GM19193 (cell line): ENCODE data around the gene CCT4.
A peak's percentile ranks its signal among the peaks of the same experiment; 100 is the strongest.

Experiments used
- POLR2A ChIP-seq: IDR thresholded peaks from 4 replicates; pipeline ENCODE4 v1.6.1; 2011; ENCODE audit not compliant: insufficient read depth, insufficient read length; ENCODE audit errors: extremely low read depth

CCT4 gene, protein sequence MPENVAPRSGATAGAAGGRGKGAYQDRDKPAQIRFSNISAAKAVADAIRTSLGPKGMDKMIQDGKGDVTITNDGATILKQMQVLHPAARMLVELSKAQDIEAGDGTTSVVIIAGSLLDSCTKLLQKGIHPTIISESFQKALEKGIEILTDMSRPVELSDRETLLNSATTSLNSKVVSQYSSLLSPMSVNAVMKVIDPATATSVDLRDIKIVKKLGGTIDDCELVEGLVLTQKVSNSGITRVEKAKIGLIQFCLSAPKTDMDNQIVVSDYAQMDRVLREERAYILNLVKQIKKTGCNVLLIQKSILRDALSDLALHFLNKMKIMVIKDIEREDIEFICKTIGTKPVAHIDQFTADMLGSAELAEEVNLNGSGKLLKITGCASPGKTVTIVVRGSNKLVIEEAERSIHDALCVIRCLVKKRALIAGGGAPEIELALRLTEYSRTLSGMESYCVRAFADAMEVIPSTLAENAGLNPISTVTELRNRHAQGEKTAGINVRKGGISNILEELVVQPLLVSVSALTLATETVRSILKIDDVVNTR

DNA sequence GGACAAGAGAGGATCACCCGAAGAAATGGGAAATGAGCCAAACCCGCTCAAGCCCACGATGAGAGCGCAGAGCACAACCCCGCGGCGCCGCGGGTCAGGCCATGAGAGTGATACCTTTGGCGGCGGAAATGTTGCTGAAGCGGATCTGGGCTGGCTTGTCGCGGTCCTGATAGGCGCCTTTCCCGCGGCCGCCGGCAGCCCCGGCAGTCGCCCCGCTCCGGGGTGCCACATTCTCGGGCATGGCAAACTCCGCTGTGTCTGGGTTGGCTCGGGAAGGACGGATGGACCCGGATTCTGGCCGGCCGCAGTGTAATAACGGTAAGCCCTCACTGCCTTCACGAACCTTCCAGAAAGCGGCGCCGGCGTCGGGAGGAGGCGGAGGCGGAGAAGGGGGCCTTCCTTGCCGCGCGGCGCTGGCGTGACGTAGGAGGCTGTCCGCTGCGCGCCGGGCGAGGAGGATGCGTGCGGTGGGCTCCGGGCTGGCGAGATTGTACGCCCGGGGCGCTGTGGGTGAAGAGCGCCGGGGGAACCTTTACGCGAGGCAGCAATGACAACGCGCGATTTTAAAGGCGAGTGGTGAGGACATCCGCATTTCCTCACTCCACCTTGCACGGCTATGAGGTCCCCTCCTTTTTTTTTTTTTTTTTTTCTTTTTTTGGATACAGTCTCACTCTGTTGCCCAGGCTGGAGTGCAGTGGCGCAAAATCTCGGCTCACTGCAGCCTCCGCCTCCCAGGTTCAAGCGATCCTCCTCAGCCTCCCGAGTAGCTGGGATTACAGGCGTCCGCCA lies at the start of gene CCT4:
Gene CCT4, minus strand, starts transcription at position 390 of the 789 bp plus-strand sequence. Its CDS starts 149 bp downstream, at position 241.
- peak; percentile 96 for TF ChIP-seq POLR2A

DNA sequence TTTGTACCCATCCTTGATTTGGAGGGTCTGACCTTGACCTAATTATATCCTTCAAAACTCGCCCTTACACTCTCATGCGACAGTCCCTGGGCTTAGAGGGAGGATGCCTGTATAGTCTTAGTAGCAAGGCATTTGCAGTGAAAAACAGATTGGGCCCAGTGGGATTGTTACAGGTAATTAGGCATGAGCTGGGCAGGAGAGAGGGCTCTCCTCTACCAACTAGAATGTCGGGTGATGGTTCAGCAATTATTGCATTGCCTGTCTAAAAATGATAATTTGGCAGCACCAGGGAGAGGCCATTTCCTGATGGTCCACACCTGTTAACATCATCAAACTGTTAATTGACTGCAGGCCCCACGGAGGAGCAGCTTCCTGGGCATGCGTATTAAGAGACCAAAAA lies 49.4 kb upstream of the CCT4 start:
- TF ChIP-seq POLR2A, result no peak

DNA sequence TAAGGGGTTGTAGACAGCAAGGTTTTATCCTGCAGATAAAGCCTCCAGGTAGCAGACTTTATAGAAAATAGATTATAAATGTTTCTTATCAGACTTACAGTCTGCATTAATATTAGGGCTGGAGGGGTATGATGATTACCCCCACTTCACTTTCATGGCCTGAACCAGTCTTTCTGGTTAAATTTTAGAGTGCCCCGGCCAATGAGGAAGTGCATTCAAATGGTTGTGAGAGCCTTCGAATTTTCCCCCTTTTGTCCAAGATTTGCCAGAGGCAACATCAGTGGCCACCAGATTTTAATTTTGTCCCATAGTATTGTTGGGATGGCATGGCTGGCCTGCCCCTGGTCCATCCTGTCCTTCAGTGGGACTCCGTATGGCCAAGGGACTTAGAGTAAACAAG lies 48.6 kb upstream of the CCT4 start:
- no peak for TF ChIP-seq POLR2A

DNA sequence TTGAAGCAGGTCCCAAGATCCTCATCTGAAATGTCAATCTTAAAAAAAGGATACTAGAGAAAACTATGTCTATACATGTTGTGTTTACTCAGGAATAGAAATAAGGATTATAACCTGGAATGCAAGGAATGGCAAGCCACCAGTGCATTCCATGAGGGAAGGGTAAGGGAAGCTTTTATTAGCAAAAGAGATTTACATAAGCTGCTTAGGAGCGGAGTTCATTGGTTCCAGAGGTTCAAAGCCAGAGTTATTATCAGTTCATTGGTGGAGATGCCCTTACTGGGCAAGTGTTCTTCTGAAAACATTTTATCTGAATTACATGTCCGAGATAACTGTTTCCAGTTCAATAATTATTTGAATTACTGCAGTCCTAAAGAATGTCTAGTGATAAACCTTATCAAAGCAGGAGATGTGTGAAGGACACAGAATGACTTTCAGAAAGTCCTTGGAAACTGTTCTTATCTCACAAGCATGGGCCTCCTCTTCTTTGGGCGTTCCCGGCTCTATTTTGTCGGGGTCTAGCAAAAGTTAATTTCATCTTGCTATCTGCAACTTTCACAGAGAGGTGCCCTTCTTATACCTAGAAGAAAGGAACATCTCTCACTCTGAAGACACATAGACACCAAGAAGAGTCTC lies 40.5 kb upstream of the CCT4 start:
- TF ChIP-seq POLR2A, result no peak

DNA sequence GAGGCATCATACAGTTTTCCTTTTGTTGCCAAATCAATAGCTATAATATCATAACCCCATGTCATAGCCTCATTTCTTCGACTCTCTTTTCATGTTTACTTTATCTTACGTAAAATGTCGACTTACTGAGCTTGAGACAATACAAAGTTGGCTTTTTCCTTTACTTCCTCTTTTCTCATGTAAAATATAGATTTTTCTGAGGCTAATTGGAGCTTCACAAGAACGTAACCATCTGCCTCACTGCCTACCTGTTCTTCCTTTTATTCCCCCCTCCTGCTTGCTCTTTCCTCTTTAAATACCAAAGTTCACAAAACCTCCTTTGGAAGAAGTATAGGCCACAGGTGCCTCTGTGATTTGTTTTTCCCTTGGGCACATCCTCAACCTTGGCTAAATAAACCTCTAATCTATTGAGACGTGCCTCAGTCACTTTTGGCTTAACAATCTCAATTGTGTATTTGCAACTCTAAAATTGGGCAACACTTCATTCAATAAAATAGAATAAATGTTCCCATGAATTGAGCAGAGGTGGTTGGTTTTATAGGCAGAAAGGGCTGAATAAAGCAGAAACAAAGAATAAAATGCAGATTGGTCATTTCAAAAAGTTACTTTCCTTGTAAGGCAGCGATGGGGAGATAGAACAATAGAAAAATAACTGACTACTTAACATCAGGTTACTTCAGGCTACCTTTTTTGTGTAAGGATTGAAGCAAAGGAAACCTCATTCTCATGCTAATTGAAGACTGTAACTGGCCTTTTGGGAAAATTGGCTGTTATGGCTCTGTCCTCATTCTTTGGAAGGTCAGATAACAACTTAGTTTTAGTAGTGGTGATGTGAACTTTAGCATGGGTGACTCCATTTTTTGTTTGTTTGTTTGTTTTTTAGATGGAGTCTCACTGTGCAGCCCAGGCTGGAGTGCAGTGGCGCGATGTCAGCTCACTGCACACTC lies 38.3 kb upstream of the CCT4 start:
- TF ChIP-seq POLR2A, result no peak

DNA sequence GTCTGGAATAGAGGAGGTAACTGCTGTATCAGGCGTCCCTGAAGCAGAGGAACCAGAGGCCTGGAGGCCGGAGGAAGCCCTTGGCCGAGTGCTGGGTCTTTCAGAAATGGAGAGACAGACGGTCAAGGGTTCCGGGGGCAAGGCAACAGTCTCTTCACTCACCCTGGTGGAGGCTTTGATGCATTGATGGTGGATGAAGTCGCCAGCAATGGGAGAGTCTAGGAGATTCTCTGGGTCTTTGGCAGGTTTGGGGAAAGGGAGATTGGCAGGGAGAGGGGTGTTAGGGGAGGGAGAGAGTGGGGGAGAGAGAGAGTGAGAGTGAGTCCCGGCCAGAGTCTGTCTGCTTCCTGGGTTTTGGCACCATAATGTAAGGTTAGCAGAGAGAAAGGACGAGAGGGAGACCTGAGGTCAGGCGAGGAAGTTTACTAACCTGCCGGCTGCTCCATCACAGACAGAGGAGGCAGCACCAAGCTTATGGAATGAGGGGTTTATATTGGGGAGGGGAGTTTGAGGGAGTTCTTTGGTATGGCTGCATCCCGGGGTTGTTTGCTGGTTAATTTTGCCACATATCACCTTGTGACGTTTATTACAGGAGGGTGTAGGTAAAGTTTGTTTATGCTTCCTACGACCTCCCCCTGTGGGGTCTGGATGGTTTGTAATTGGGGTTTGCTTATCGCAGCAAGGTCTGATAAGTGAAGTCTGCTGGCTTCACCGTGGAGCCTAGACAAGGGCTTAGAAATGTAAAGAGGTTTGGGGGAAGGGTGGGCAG lies 36.6 kb upstream of the CCT4 start:
- no peak for TF ChIP-seq POLR2A

DNA sequence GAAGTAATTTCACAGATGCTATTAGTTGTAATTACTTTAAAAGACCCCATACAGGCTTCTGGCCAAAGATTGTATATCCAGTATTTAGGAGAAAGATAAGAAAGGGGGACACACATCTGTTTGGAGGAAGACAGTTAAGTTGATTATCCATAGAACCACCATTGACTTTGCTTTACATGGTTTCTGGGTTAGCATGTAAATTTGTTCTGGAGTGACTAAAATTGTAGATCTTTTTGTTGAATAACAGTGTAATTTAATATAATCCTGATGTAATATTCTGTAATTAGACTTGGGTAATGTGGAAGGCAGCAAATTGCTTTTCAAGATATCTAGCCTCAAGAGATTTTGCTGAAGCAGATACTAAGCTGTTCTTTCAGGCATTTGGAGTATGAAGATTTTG lies 34.3 kb upstream of the CCT4 start:
- no peak for TF ChIP-seq POLR2A

DNA sequence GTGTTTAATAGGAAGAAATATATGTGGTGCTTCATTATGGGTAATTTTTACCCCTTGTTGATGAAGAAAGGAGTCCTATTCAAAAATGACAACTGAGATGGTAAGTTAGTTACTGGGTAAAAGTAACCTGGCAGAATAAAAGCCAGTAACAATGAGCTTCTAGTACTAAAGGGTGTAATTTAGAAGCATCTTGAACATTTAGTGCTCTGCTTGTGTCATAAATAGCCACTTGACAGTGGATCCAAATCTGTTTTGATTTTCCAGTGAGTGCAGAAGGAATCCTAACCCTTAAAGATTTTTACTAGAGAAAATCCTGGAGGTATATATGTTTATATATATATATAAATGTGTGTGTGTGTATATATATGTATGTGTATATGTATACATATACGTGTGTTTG lies 32.1 kb upstream of the CCT4 start:
- TF ChIP-seq POLR2A, result no peak

DNA sequence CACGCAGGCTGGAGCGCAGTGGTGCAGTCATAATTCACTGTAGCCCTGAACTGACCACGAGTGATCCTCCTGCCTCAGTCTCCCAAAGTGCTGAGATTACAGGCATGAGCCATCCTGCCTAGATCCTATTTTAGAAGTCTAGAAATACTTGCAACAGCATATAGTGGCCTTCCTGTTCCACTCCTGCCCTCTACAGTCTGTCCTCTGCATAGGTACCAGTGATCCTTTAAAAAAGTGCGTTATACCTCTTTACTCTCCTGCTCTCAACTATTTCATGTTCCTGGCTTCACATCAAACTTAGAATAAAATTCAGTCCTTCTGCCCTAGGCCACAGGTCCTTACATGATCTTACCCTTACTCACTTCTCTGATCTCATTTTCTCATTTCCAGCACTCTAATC lies 23.1 kb upstream of the CCT4 start:
- no peak for TF ChIP-seq POLR2A

DNA sequence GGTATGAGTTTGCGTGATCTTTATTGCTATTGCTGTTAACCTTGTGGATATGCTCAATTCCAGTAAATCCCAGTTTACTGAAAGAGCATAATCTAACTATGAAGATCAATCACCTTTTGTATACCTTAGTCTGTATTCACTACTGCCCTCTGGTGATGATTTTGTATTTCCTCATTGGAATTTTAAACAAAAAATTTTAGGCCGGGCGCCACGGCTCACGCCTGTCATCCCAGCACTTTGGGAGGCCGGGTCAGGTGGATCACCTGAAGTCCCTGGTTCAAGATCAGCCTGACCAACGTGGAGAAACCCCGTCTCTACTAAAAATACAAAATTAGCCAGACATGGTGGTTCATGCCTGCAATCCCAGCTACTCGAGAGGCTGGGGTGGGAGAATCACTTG lies 22.1 kb upstream of the CCT4 start:
- TF ChIP-seq POLR2A, result no peak

DNA sequence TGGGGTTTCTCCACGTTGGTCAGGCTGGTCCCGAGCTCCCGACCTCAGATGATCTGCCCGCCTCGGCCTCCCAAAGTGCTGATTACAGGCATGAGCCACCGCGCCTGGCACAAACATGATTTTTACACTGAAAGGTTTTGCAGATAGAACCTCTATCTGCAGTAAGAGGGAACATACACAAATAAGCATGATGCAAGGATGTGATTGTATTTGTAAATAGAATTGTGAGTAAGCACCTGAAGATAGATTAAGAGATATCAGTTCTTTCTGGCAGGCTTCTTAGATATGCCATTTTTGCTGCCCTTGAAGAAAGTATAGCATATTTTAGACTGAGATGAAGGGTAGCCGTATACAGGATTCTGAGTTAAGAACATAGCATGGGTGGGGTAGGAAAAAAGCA lies 20.7 kb upstream of the CCT4 start:
- TF ChIP-seq POLR2A, result no peak

DNA sequence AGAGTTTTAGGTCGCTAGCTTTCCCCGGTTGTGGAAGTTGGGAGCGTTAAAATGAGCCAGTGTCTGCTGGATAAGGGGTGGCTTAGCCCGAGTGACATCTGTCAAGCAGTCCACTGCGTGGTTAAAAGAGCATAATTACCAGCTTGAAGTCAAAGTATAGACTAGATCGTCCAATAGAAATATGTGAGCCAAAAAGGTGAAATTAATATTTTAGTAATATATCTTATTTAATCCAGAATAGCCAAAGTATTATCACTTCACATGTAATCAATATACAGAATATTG lies 17.7 kb upstream of the CCT4 start:
- TF ChIP-seq POLR2A, result no peak

DNA sequence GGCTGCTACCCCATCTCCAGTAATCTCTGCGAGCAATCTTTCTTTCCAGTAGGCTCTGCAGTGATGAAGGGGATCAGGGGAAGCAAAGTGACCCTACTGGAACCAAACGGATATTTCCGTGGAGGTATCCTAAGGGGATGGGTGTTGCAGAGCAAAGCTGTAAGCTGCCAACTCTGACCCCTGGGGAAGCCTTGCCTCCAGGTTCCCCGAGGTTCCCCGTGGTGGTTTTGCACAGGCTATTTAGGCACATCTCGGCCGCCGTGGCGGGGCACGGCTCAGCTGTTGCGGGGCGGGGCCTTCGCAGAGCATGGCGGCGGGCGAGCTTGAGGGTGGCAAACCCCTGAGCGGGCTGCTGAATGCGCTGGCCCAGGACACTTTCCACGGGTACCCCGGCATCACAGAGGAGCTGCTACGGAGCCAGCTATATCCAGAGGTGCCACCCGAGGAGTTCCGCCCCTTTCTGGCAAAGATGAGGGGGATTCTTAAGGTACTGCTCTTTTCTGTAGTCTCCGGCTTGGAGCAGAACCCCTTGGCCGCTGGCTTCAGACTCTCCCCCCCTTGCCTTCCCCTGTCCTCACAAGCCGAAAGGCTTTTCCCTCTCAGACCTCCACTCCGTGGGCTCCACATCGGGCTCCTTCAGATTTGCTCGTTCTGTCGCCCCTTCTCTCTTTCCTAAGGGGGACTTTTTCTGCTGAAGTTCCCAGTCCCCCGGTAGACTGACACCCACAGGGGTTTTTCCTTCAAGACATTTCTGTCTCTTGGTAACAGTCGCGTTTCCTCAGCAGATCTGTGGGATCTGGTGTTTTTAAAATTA lies 17.1 kb upstream of the CCT4 start, which contains the start of gene COMMD1:
Gene COMMD1, plus strand, starts transcription at position 303 of the 814 bp plus-strand sequence. Its CDS starts 5 bp downstream, at position 308.
- peak; percentile 94 for TF ChIP-seq POLR2A

DNA sequence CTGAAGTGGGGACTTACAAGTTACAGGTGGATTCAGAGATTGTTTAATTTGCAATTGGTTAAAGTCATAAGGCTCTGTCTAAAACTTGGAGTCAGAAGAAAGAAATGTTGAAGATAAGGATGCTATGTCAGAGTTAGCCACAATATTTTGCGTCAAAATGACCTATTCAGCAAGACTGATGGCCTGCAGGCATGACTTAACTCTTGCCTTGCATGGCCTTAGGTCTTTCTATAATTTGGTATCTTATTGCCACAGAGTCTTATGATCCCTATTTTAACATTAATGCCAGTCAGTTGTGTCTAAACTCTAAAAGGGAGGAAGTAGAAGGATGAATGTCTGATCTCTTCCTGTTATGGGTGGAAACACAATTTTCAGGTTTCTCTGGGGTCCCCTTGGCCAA lies 11.8 kb upstream of the CCT4 start:
- TF ChIP-seq POLR2A, result no peak

DNA sequence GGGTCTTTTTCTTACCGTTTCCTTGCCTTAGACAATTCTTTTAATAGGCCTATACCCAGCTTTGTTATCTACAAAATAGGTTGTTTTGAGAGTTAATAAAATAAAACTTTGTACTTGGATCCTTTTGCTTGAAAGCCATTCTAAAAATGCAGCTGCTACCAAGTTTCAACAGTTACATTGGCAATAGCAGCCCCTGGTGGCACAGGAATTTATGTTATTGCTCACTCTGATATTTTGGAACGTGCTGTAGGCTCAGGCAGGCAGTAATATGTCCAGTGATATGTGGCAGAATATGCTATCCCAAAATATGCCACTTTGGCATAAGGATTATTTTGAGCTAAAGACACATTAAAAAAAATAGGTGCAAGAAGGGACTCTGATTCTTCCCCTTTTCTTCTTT lies 10.4 kb upstream of the CCT4 start:
- TF ChIP-seq POLR2A, result no peak
